ENCODE results near the gene RTL10. TPM values are rescaled to one million over a fixed set of nuclear protein-coding genes. Genes with fewer than 3 reads are reported as not detected.
A peak's percentile ranks its signal among the peaks of the same experiment; 100 is the strongest.

The RTL10 gene
- total RNA-seq, 1 donor from 2014 or later, result 21.4 TPM

DNA sequence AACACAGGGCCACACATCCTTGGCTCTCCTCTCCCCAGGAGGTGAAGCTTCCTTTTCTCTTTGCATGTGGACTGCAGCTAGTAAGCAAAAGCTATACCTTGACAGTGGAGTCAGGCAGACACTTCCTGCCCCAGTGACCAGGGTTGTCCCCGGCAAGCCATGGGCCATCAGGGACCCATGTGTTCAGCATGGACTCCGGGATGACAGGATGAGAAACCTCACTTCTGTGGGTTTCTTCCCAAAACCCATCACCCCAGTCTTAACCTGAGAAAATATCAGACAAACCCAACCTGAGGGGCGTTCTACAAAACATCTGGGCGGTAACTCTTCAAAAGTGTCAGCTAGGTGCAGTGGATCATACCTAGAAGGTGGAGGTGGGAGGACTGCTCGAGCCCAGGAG, 40.2 kb downstream of the RTL10 start:
- TF ChIP-seq POLR2A (IDR thresholded peaks at IDR 0.05) (no peak), POLR2AphosphoS5 (IDR thresholded peaks at IDR 0.05; ENCODE audit: insufficient read depth in 1 of 2, low read depth in 1 of 2) (no peak), CTCF (IDR thresholded peaks at IDR 0.05) (no peak)
- Histone ChIP-seq H3K27me3 (no peaks in the 10 kb centered on the region), H3K4me3 (no peak overlapping the region), H3K9me3 (no peaks in the 10 kb centered on the region), H3K36me3 (no peaks in the 10 kb centered on the region), H3K27ac (no peak overlapping the region), H3K4me1 (peaks cover 13% of the 10 kb centered on the region)
- intact Hi-C loops (cut with DNase I), result no loop called here
- DNase-seq (ENCODE audit: extremely low spot score in 2 of 2), result peak in 1 of 2 donors; percentile 43

DNA sequence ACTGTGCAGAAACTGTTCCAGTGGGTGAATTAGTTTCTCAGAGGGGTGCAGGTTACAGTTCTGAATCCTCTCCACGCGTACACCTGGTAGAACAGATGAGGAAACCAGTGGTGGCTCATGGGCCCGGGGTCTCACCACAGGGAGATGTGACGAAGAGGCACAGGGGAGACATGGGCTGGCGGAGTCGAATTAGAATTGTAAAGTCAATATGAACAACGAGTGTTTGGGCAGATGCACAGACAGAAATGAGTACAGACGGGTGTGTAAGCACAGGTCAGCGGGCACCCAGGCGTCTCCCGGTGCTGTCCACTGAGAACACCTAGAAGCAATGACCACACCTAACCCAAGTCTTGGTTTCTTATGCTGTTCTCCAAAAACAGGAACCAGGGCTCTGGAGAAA, 41.8 kb downstream of the RTL10 start:
- H3K9me3 ChIP-seq, result no peaks in the 10 kb centered on the region
- TF ChIP-seq POLR2A (IDR thresholded peaks at IDR 0.05), result no peak
- TF ChIP-seq POLR2AphosphoS5 (IDR thresholded peaks at IDR 0.05; ENCODE audit: insufficient read depth in 1 of 2, low read depth in 1 of 2), result no peak
- no peak for TF ChIP-seq CTCF (IDR thresholded peaks at IDR 0.05)
- intact Hi-C loops (cut with DNase I), result no loop called here
- DNase-seq (ENCODE audit: extremely low spot score in 2 of 2), result peak in 1 of 2 donors; percentile 52
- H3K27me3 ChIP-seq, result no peaks in the 10 kb centered on the region
- no peaks in the 10 kb centered on the region for H3K36me3 ChIP-seq
- H3K27ac ChIP-seq, result no peak overlapping the region
- no peak overlapping the region for H3K4me3 ChIP-seq
- H3K4me1 ChIP-seq, result peaks cover 13% of the 10 kb centered on the region

DNA sequence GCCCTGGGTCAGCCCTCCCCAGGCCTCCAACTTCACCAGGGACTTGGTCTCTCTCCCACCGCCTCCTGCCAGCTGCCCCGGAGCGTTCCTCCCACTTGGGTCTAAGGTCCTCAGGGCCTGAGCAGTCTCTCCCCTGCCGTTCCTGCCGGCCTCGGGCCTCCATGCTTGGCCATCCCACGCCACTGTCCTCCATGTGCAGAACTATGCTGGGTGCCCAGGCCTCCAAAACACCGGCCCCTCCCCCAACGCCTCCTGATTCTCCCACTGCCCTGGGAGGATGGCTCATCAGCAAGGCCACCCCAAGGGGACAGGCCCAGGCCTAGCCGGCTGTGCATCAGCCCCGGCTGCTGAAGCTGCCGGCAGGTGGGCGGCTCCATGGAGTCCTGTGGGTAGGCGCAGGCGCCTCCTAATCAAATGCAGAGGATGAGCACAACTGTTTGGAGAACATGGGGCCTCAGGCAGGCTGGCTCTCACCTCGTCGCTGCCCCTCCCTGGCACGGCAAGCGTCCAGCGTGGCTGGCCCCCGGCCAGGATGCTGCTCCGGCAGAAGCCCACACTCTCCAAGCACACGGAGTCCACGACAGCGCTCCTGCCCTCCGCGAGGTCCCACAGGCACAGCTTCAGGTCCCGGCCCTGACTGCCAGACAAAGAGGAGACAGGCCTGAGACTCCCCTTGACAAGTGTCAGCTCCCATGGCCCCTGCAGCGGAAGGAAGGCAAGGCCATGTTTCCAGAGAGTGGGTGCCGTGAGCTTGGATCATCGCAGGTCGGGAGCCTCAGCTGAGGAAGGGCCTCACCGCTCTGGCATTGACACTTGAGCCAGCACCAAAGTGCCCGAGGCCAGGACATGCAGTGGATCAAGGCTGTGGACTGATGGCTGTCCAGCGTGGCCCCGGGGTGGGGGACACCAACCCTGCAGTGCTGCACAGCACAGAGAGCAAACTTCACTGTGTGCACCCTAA, 42.6 kb downstream of the RTL10 start:
- H3K4me1 ChIP-seq, result peaks cover 20% of the 10 kb centered on the region
- H3K27ac ChIP-seq, result no peak overlapping the region
- TF ChIP-seq POLR2AphosphoS5 (IDR thresholded peaks at IDR 0.05; ENCODE audit: insufficient read depth in 1 of 2, low read depth in 1 of 2) (no peak), CTCF (IDR thresholded peaks at IDR 0.05) (no peak), POLR2A (IDR thresholded peaks at IDR 0.05) (no peak)
- no peak overlapping the region for H3K4me3 ChIP-seq
- DNase-seq (ENCODE audit: extremely low spot score in 2 of 2), result peak; percentile 80 to 90
- intact Hi-C loops (cut with DNase I), result no loop called here
- no peaks in the 10 kb centered on the region for H3K9me3 ChIP-seq
- H3K36me3 ChIP-seq, result no peaks in the 10 kb centered on the region
- H3K27me3 ChIP-seq, result no peaks in the 10 kb centered on the region

GRCh38 chr22:19811211-19811621, 43.5 kb downstream of the RTL10 start:
- H3K4me3 ChIP-seq, result no peak overlapping the region
- peak in 1 of 2 donors; percentile 74 for DNase-seq (ENCODE audit: extremely low spot score in 2 of 2)
- H3K9me3 ChIP-seq, result no peaks in the 10 kb centered on the region
- peaks cover 27% of the 10 kb centered on the region for H3K4me1 ChIP-seq
- no peak overlapping the region for H3K27ac ChIP-seq
- no peaks in the 10 kb centered on the region for H3K27me3 ChIP-seq
- intact Hi-C loops (cut with DNase I), result no loop called here
- no peaks in the 10 kb centered on the region for H3K36me3 ChIP-seq
- no peak for TF ChIP-seq POLR2A (IDR thresholded peaks at IDR 0.05)

- TF ChIP-seq POLR2AphosphoS5 (IDR thresholded peaks at IDR 0.05; ENCODE audit: insufficient read depth in 1 of 2, low read depth in 1 of 2) (no peak), CTCF (IDR thresholded peaks at IDR 0.05) (no peak), POLR2A (IDR thresholded peaks at IDR 0.05) (no peak)
- Histone ChIP-seq H3K36me3 (no peaks in the 10 kb centered on the region), H3K27me3 (no peaks in the 10 kb centered on the region), H3K4me1 (peaks cover 34% of the 10 kb centered on the region), H3K9me3 (no peaks in the 10 kb centered on the region), H3K27ac (no peak overlapping the region), H3K4me3 (no peak overlapping the region)
- no peak for DNase-seq (ENCODE audit: extremely low spot score in 2 of 2)
- intact Hi-C loops (cut with DNase I), result no loop called here
These were observed 44.1 kb downstream of the RTL10 start for GRCh38 chr22:19810381-19811201.
